HG03108 (cell line): ENCODE measurements around the gene BLTP3A.
"Not testable (repeated sequence)": the region's sequence is repeated elsewhere in the genome, so short reads cannot be mapped to it uniquely, and the experiment has no call there.

Experiments used
- ATAC-seq: cut with Tn5 transposase; IDR thresholded peaks from one replicate; pipeline ENCODE4 v1.9.1; 2021; ENCODE audit warnings: moderate library complexity; ENCODE audit not compliant: unreplicated experiment

Gene BLTP3A

GRCh38 chr6:34791701-34792604, at the start of gene BLTP3A:
Gene BLTP3A (plus strand): TSS chr6:34792083. CDS start chr6:34792251, 168 bp downstream.
- ATAC-seq: peak; percentile 83

GRCh38 chr6:34742094-34742493, 49.8 kb upstream of the BLTP3A start:
- no peak for ATAC-seq

- no peak for ATAC-seq
Observed at GRCh38 chr6:34743625-34744293, 48.1 kb upstream of the BLTP3A start.

- not testable (repeated sequence) for ATAC-seq
Observed at GRCh38 chr6:34744294-34744647, 47.6 kb upstream of the BLTP3A start.

GRCh38 chr6:34745277-34746103, 46.4 kb upstream of the BLTP3A start:
- ATAC-seq: no peak

- ATAC-seq: no peak
Observed at GRCh38 chr6:34746104-34746846, 45.6 kb upstream of the BLTP3A start.

- no peak for ATAC-seq
Observed at GRCh38 chr6:34748757-34749156, 43.1 kb upstream of the BLTP3A start.

GRCh38 chr6:34756513-34756856, 35.4 kb upstream of the BLTP3A start:
- ATAC-seq: not testable (repeated sequence)

- ATAC-seq: no peak
Observed at GRCh38 chr6:34757687-34758274, 34.1 kb upstream of the BLTP3A start.

- ATAC-seq: no peak
Observed at GRCh38 chr6:34760108-34760507, 31.8 kb upstream of the BLTP3A start.

- ATAC-seq: not testable (repeated sequence)
Observed at GRCh38 chr6:34761681-34762080, 30.2 kb upstream of the BLTP3A start.

GRCh38 chr6:34768148-34768547, 23.7 kb upstream of the BLTP3A start:
- ATAC-seq: no peak

GRCh38 chr6:34771727-34772126, 20.2 kb upstream of the BLTP3A start:
- ATAC-seq: no peak

- no peak for ATAC-seq
Observed at GRCh38 chr6:34772940-34773339, 18.9 kb upstream of the BLTP3A start.

GRCh38 chr6:34773916-34774315, 18.0 kb upstream of the BLTP3A start:
- ATAC-seq: no peak

- ATAC-seq: no peak
Observed at GRCh38 chr6:34774967-34775366, 16.9 kb upstream of the BLTP3A start.

GRCh38 chr6:34785375-34785774, 6.5 kb upstream of the BLTP3A start:
- not testable (repeated sequence) for ATAC-seq

GRCh38 chr6:34787152-34787551, 4.7 kb upstream of the BLTP3A start:
- ATAC-seq: not testable (repeated sequence)

- no peak for ATAC-seq
Observed at GRCh38 chr6:34788111-34788510, 3.8 kb upstream of the BLTP3A start.

GRCh38 chr6:34791164-34791700, 651 bp upstream of the BLTP3A start:
- peak; percentile 21 for ATAC-seq
